Measurements from ENCODE around the gene GNAS-AS1.

The GNAS-AS1 gene

DNA sequence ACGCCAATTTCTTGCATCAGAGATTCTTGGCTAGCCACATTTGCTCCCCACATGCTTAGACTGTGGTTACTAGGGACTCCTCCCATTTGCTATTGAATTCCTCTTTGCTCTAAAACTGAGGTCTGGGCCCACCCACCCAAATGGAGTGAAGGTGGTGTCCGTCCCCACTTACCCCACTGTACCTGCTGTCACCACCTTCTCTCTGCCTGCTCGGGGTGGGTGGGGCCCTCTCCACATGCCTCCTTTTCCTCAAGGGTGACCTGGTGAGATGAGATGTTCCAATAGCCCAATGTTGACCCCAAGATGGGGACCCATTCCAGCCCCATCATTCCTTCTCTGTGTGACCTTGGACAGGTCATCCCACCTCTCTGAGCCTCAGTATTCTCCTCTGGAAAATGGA is 74.6 kb downstream of the GNAS-AS1 start:
- no peak for DNase-seq

- no peak for DNase-seq
These were observed 75.3 kb downstream of the GNAS-AS1 start for GRCh38 chr20:58775371-58775770.

- no peak for DNase-seq
These were observed 75.9 kb downstream of the GNAS-AS1 start for GRCh38 chr20:58774667-58775263.

- no peak for DNase-seq
These were observed 76.5 kb downstream of the GNAS-AS1 start for GRCh38 chr20:58774214-58774613.

DNA sequence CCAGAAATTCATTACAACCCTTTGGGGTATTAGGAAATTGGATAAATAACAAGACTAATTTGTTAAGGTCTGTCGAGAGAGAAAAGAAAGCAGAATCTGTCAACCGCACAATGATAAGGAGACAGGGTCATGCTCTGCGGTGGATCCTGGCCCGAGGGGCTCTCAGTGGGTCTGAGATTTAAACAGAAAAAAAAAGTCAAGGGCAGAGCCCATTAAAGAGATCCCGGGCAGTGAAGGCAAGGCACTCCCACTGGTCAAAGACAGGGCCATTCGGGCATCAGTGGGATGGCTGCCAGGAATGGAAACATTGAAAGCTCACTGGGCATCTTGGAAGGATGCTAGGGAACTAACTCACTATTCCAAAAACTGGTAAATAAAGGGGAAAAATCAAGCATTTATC is 77.9 kb downstream of the GNAS-AS1 start:
- DNase-seq, result no peak

All from NCI-H526 treated with DMSO at 0.1 percent for 48 hours (cell line).